Stromal cell of bone marrow (primary cell): Measurements from ENCODE around the gene TCERG1L.
"Not testable (repeated sequence)": the region's sequence is repeated elsewhere in the genome, so short reads cannot be mapped to it uniquely, and the experiment has no call there.

ENCODE experiments used
- DNase-seq: peaks from one replicate; pipeline ENCODE4 v3.0.0-alpha.2; 2012; ENCODE audit warnings: low read depth

The TCERG1L gene

DNA sequence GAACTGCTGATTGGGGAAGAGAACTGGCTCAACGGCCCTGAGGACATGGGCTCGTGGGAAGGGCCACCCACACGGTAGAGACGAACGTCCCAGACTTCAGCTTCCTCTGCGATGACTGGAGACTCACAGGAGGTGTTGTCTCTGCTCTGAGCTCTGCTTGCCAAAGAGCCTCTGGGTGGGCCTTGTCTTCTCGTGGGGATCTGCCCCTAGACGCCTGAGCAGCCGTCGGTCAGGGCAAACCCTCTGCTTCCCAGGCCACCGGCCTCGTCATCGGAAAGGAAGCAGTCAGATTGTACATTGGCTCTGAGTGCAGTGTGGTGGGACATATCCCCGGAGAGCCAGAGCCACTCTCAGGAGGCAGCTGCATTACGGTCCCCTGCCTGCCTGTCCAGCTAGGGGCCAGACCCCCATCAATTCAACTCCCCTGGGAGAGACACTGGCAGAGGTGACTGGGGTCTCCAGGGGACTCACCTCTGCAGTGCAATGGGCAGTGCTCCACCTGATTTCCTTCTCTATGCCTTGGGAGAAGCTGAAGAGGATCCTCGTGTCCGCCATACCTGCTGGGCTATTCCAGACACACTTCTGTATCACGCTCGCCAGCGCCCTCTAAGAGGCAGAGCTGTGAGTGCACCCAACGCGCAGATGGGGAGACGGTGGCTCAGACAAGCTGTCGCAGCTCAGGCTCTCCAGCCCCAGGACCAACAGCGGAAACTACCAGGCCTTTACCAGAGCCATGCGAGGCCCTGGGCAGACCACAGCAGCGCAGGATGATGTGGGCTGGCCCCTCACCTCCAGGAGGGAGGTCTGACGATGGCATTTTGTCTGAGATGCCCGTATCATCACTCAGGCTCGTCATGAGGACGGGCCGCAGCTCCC is 227.4 kb downstream of the TCERG1L start:
- no peak for DNase-seq

GRCh38 chr10:131082991-131083481 is 228.5 kb downstream of the TCERG1L start:
- no peak for DNase-seq

- DNase-seq: no peak
Measured at GRCh38 chr10:131082201-131082850, 229.2 kb downstream of the TCERG1L start.

- no peak for DNase-seq
Measured at GRCh38 chr10:131081786-131082185, 229.7 kb downstream of the TCERG1L start.

DNA sequence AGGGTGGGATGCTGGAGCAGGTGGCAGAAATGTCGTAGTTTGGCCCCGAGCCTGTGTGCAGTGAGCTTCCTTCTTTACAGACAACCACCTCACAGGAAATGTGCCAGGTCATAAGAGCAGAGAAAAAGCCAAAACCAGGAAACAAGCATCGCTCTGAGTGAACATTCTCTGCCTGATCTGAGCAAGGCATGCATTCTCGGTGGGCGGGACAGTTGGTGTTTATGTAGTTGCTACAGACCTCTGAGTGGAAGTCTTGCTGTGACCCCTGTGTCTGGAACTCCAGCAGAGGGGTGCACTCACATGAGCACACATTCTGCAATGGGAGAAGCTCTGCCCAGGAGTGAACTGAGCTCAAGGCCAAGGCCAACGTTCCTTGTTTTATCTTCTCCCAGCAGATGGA is 230.1 kb downstream of the TCERG1L start:
- no peak for DNase-seq

GRCh38 chr10:131080571-131080970 is 230.9 kb downstream of the TCERG1L start:
- no peak for DNase-seq

GRCh38 chr10:131079314-131079713 is 232.2 kb downstream of the TCERG1L start:
- no peak for DNase-seq

DNA sequence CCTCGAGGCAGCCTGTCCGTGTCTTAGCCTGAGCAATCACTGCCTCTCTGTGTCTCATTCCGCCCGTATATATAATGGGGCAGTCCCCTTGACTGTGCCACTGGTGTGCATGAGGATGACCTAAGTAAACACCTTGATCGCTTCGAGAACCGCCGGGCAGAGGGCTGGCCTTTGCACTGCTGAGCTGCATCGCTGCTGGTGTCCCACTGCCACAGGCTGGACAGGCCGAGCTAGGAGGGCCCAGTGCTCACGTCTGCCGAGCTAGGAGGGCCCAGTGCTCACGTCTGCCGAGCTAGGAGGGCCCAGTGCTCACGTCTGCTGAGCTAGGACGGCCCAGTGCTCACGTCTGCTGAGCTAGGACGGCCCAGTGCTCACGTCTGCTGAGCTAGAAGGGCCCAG is 232.6 kb downstream of the TCERG1L start:
- not testable (repeated sequence) for DNase-seq

- no peak for DNase-seq
Measured at GRCh38 chr10:131078131-131078881, 233.2 kb downstream of the TCERG1L start.

DNA sequence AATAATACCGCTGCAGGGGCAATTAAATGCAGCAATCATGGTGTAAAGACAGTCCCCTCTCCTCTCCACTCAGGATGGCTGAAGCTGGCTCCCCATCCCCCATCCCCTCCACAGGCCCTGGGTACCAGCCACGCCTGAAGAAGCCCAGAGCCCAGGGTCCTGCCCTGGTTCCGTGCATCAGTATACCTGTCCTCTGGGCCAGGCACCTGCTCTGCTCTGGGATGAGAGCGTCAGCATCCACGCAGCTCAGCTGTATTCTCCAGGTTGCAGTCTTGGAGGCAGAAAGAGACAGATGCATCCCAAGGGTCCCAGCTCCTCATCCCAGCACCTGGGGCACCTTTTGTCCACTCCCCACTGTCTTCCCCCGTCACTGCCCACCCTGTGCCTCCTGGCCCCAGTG is 233.8 kb downstream of the TCERG1L start:
- DNase-seq: no peak

GRCh38 chr10:131077031-131077430 is 234.5 kb downstream of the TCERG1L start:
- DNase-seq: no peak

DNA sequence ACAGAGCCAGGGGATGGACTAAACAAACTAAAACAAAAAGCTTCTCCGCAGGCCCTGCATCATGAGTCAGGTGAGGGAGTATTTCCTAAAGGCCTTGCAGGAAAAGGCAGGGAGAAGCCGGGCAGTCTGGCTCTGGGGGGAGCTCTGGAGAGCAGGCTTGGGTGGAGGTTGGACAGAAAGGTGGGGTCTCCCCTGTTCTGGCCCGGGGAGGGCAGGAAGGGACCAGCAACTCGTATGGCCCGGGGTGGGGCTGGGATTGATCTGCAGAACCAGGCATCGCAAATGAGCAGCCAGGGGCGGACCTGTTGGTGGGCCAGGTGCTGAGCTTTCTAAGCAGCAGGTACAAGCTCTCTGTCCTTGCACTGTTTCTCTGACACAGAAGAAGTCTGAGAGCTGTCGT is 235.2 kb downstream of the TCERG1L start:
- DNase-seq: no peak

GRCh38 chr10:131075218-131075770 is 236.2 kb downstream of the TCERG1L start:
- no peak for DNase-seq

- no peak for DNase-seq
Measured at GRCh38 chr10:131074682-131075081, 236.8 kb downstream of the TCERG1L start.

DNA sequence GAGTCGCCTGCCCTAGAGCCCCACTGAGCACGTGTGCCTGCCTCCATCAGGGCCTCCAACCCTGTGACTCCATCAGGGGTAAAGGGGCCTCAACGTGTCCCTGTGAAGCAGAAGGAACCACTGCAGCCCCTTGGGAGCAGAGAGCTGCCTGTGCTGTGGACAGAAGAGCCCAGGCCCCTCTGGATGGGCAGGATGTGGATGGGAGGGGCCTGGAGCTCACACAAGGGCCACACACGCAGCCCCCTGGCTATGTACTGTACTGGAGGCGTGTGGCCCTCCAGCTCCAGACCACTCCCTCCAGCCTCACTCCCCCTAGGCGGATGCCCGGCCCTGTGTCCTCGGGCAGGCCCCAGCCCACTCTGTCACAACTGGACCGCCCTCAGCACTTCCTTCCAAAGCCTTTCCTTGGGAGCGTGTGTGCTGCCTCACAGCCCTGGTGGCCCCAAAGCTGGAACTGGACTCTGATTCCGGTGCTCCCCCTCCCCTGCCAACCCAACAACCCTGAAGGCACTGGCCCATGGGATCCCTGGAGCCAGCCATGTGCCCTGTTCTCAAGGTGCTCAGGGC is 238.0 kb downstream of the TCERG1L start:
- no peak for DNase-seq

- DNase-seq: no peak
Measured at GRCh38 chr10:131072651-131073468, 238.7 kb downstream of the TCERG1L start.

GRCh38 chr10:131071721-131072120 is 239.8 kb downstream of the TCERG1L start:
- DNase-seq: no peak

DNA sequence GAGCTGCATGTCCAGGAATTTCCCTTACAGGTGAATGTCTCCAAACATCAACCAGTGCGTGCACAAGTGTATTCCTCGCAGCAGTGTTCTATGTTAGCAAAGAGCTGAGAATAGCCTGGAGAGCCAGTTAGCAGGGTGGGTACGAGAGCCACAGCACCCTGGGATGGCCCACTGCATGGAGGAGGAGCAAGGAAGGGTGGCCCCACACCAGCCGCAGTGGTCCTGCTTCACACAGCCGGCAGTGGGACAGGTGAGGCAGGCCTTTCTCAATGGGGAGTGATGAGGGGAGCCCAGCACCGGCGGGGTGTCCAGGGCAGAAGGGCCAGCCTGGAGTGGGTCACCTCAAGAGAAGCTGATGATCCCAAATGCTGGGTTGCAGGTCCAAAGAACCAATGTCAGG is 240.7 kb downstream of the TCERG1L start:
- DNase-seq: no peak

GRCh38 chr10:131068760-131069159 is 242.8 kb downstream of the TCERG1L start:
- DNase-seq: no peak

GRCh38 chr10:131068311-131068710 is 243.2 kb downstream of the TCERG1L start:
- DNase-seq: no peak

- DNase-seq: no peak
Measured at GRCh38 chr10:131067690-131068089, 243.8 kb downstream of the TCERG1L start.
